GM23338 (cell line): ENCODE data around the gene WARS2. TPM values are rescaled to one million over a fixed set of nuclear protein-coding genes. Genes with fewer than 3 reads are reported as not detected.

ENCODE experiments used
- ATAC-seq: fragments of 200-7000 bp; cut with Tn5 transposase; 3 replicates; pipeline ENCODE4 v1.9.1; 2020
- DNase-seq: peaks from one replicate; pipeline ENCODE4 v3.0.0-alpha.2; 2015; ENCODE audit warnings: low spot score
- H2AFZ ChIP-seq: fragments of 200-600 bp; sonication (generic); 2 replicates; pipeline ENCODE4 v1.8.0; 2016; ENCODE audit warnings: antibody characterized with exemption, mild to moderate bottlenecking, moderate library complexity
- H3F3A ChIP-seq: fragments of 200-600 bp; sonication (generic); replicated peaks from 2 replicates; pipeline ENCODE4 v1.8.0; 2017; ENCODE audit warnings: antibody characterized with exemption, mixed run types, low read depth
- H3K27ac ChIP-seq: fragments of 200-600 bp; sonication (generic); 2 replicates; pipeline ENCODE4 v1.6.1; 2016; ENCODE audit warnings: low read depth
- H3K27me3 ChIP-seq: fragments of 200-600 bp; sonication (generic); 2 replicates; pipeline ENCODE4 v1.8.0; 2016; ENCODE audit warnings: mild to moderate bottlenecking, mixed run types, moderate library complexity; ENCODE audit not compliant: insufficient read depth
- H3K36me3 ChIP-seq: fragments of 200-600 bp; sonication (generic); 2 replicates; pipeline ENCODE4 v1.8.0; 2016; ENCODE audit warnings: mild to moderate bottlenecking; ENCODE audit not compliant: insufficient read depth
- H3K4me1 ChIP-seq: fragments of 200-600 bp; sonication (generic); 2 replicates; pipeline ENCODE4 v1.8.0; 2016; ENCODE audit warnings: mild to moderate bottlenecking, moderate library complexity; ENCODE audit not compliant: insufficient read depth
- H3K4me2 ChIP-seq: fragments of 200-600 bp; sonication (generic); 2 replicates; pipeline ENCODE4 v1.7.1; 2017; ENCODE audit warnings: mixed run types
- H3K4me3 ChIP-seq: fragments of 200-600 bp; sonication (generic); 2 replicates; pipeline ENCODE4 v1.6.1; 2016; ENCODE audit warnings: mixed run types
- H3K79me2 ChIP-seq: fragments of 200-600 bp; sonication (generic); replicated peaks from 2 replicates; pipeline ENCODE4 v1.8.0; 2017; ENCODE audit warnings: mild to moderate bottlenecking; ENCODE audit not compliant: insufficient read depth
- H3K9me2 ChIP-seq: fragments of 200-600 bp; sonication (generic); 2 replicates; pipeline ENCODE4 v1.8.0; 2017; ENCODE audit not compliant: insufficient read depth
- H4K20me1 ChIP-seq: fragments of 200-600 bp; sonication (generic); replicated peaks from 2 replicates; pipeline ENCODE4 v1.8.0; 2017; ENCODE audit warnings: mild to moderate bottlenecking; ENCODE audit not compliant: insufficient read depth
- H3K27ac Mint-ChIP-seq: 2 replicates; pipeline ENCODE4 v1.8.0; 2020; ENCODE audit warnings: inconsistent platforms, mild to moderate bottlenecking, moderate library complexity, mixed read lengths
- H3K27me3 Mint-ChIP-seq: 3 replicates; pipeline ENCODE4 v1.8.0; 2022; ENCODE audit warnings: low read depth, mild to moderate bottlenecking, moderate library complexity, mixed read lengths, inconsistent platforms; ENCODE audit not compliant: insufficient read depth, poor library complexity
- H3K36me3 Mint-ChIP-seq: 3 replicates; pipeline ENCODE4 v1.8.0; 2021; ENCODE audit warnings: low read depth, mild to moderate bottlenecking, inconsistent platforms, moderate library complexity, mixed read lengths
- H3K4me1 Mint-ChIP-seq: 3 replicates; pipeline ENCODE4 v1.8.0; 2020; ENCODE audit warnings: mild to moderate bottlenecking, inconsistent platforms, mixed read lengths
- H3K4me3 Mint-ChIP-seq: 3 replicates; pipeline ENCODE4 v1.8.0; 2021; ENCODE audit warnings: moderate library complexity, mild to moderate bottlenecking, inconsistent platforms, mixed read lengths
- H3K9me3 Mint-ChIP-seq: 3 replicates; pipeline ENCODE4 v1.8.0; 2020; ENCODE audit warnings: moderate library complexity, mild to moderate bottlenecking, inconsistent platforms, mixed read lengths
- CREB1 ChIP-seq: fragments of 250-450 bp; sonication (Bioruptor Pico); IDR thresholded peaks from 2 replicates; pipeline ENCODE4 v1.5.0; 2020; ENCODE audit warnings: low read depth, mild to moderate bottlenecking, moderate library complexity
- EZH2 ChIP-seq: fragments of 200-600 bp; sonication (generic); IDR thresholded peaks from one replicate; pipeline ENCODE4 v1.8.0; 2017; ENCODE audit warnings: antibody characterized with exemption, mild to moderate bottlenecking, low read depth; ENCODE audit not compliant: unreplicated experiment
- JUNB ChIP-seq: IDR thresholded peaks from one replicate; pipeline ENCODE4 v1.6.1; 2016; ENCODE audit warnings: antibody characterized with exemption; ENCODE audit not compliant: unreplicated experiment
- NANOG ChIP-seq: IDR thresholded peaks from 2 replicates; pipeline ENCODE4 v1.6.1; 2016; ENCODE audit warnings: antibody characterized with exemption, borderline replicate concordance
- POLR2AphosphoS5 ChIP-seq: IDR thresholded peaks from 2 replicates; pipeline ENCODE4 v1.6.1; 2016; ENCODE audit warnings: antibody characterized with exemption, low read depth
- STAT1 ChIP-seq: IDR thresholded peaks from one replicate; pipeline ENCODE4 v1.6.1; 2016; ENCODE audit warnings: antibody characterized with exemption; ENCODE audit not compliant: unreplicated experiment
- ZNF114 ChIP-seq: fragments of 250-450 bp; sonication (Bioruptor Pico); IDR thresholded peaks from 2 replicates; pipeline ENCODE4 v1.5.0; 2020; ENCODE audit warnings: mild to moderate bottlenecking, moderate library complexity
- ZNF331 ChIP-seq: fragments of 250-450 bp; sonication (Bioruptor Pico); IDR thresholded peaks from 2 replicates; pipeline ENCODE4 v1.5.0; 2020; ENCODE audit warnings: low read depth, mild to moderate bottlenecking, moderate library complexity
- polyA plus RNA-seq: library from polyadenylated mRNA; unstranded; fragments of >200 nt; fragmentation: Nextera tagmentation; extraction: Ambion mirVana; gene quantifications from 2 replicates; pipeline ENCODE4 v1.2.1, GENCODE V29; 2016
- total RNA-seq: library from RNA; depleted of rRNA; stranded (reverse); fragments of >200 nt; shearing (Covaris generic); gene quantifications from 2 replicates; pipeline ENCODE4 v1.2.3, GENCODE V29; 2014
- TF ChIP-seq, protein P1 (sequence below): IDR thresholded peaks from one replicate; pipeline ENCODE4 v1.6.1; 2018; ENCODE audit warnings: antibody characterized with exemption; ENCODE audit not compliant: unreplicated experiment
- TF ChIP-seq, protein P2 (sequence below), 2 experiments: fragments of 200-600 bp in 1 of 2; sonication (generic) in 1 of 2; conservative IDR thresholded peaks; 2 replicates each; pipeline versions ENCODE4 v1.5.1 to v1.6.1; 2016 to 2017; ENCODE audit warnings: antibody characterized with exemption in 2 of 2, low read depth in 2 of 2, mild to moderate bottlenecking in 2 of 2, moderate library complexity in 1 of 2
- TF ChIP-seq, protein P3 (sequence below): IDR thresholded peaks from 2 replicates; pipeline ENCODE4 v1.6.1; 2016; ENCODE audit warnings: antibody characterized with exemption

The WARS2 gene
- total and polyA plus RNA-seq, 2 experiments from 2014 or later: 6.4 to 12.6 TPM

DNA sequence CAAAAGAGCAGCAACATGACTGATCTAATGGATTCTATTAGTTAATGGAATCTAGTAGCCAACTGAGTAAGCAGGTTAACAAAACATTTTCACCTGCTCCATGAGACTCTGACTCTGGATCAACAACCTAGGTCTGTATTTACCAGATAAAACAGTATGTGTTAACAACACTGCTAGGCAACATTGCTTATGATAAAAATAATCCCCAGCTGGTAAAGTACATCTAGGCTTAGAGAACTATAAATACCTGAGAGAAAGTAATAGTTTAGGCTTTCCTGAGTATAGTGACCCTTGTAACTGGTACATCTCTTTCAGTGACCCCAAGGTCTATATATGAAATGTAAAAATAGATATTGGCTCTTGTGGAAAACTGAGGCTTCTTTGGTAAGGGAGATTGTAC lies 78.8 kb downstream of the WARS2 start (continued):
- TF ChIP-seq, protein P1, sequence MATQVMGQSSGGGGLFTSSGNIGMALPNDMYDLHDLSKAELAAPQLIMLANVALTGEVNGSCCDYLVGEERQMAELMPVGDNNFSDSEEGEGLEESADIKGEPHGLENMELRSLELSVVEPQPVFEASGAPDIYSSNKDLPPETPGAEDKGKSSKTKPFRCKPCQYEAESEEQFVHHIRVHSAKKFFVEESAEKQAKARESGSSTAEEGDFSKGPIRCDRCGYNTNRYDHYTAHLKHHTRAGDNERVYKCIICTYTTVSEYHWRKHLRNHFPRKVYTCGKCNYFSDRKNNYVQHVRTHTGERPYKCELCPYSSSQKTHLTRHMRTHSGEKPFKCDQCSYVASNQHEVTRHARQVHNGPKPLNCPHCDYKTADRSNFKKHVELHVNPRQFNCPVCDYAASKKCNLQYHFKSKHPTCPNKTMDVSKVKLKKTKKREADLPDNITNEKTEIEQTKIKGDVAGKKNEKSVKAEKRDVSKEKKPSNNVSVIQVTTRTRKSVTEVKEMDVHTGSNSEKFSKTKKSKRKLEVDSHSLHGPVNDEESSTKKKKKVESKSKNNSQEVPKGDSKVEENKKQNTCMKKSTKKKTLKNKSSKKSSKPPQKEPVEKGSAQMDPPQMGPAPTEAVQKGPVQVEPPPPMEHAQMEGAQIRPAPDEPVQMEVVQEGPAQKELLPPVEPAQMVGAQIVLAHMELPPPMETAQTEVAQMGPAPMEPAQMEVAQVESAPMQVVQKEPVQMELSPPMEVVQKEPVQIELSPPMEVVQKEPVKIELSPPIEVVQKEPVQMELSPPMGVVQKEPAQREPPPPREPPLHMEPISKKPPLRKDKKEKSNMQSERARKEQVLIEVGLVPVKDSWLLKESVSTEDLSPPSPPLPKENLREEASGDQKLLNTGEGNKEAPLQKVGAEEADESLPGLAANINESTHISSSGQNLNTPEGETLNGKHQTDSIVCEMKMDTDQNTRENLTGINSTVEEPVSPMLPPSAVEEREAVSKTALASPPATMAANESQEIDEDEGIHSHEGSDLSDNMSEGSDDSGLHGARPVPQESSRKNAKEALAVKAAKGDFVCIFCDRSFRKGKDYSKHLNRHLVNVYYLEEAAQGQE: no peak
- TF ChIP-seq, protein P2, sequence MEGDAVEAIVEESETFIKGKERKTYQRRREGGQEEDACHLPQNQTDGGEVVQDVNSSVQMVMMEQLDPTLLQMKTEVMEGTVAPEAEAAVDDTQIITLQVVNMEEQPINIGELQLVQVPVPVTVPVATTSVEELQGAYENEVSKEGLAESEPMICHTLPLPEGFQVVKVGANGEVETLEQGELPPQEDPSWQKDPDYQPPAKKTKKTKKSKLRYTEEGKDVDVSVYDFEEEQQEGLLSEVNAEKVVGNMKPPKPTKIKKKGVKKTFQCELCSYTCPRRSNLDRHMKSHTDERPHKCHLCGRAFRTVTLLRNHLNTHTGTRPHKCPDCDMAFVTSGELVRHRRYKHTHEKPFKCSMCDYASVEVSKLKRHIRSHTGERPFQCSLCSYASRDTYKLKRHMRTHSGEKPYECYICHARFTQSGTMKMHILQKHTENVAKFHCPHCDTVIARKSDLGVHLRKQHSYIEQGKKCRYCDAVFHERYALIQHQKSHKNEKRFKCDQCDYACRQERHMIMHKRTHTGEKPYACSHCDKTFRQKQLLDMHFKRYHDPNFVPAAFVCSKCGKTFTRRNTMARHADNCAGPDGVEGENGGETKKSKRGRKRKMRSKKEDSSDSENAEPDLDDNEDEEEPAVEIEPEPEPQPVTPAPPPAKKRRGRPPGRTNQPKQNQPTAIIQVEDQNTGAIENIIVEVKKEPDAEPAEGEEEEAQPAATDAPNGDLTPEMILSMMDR (conservative IDR thresholded peaks at IDR 0.05; ENCODE audit: low read depth in 2 of 2): no peak
- TF ChIP-seq STAT1 (no peak), NANOG (no peak), ZNF114 (no peak)
- TF ChIP-seq, protein P3, sequence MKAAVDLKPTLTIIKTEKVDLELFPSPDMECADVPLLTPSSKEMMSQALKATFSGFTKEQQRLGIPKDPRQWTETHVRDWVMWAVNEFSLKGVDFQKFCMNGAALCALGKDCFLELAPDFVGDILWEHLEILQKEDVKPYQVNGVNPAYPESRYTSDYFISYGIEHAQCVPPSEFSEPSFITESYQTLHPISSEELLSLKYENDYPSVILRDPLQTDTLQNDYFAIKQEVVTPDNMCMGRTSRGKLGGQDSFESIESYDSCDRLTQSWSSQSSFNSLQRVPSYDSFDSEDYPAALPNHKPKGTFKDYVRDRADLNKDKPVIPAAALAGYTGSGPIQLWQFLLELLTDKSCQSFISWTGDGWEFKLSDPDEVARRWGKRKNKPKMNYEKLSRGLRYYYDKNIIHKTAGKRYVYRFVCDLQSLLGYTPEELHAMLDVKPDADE: no peak

DNA sequence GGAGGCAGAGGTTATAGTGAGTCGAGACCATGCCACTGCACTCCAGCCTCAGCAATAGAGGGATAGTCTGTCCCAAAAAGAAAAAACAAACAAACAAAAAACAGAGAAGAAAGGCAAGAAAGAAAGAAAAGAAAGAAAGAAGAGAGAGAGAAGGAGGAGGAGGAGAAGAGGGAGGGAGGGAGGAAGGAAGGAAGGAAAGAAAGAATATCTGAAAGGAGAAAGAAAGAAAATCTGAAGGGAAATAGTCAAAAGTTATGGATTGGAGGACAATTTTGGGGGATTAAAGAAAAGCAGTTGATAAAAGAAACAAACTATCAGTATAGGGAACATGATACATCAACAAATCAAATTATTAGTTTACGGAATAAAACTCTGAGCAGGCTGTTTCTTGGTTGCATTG lies 84.9 kb downstream of the WARS2 start:
- peaks cover 6% of the 10 kb centered on the region for H3K27me3 Mint-ChIP-seq
- H3K4me3 ChIP-seq: no peak overlapping the region
- no peak overlapping the region for H3K4me3 Mint-ChIP-seq
- H3K27ac Mint-ChIP-seq: no peak overlapping the region
- no peaks in the 10 kb centered on the region for H3K36me3 ChIP-seq
- no peak overlapping the region for H2AFZ ChIP-seq
- no peaks in the 10 kb centered on the region for H3F3A ChIP-seq
- no peaks in the 10 kb centered on the region for H3K9me2 ChIP-seq
- H3K27me3 ChIP-seq: no peaks in the 10 kb centered on the region
- H3K79me2 ChIP-seq: no peaks in the 10 kb centered on the region
- H3K4me1 ChIP-seq: no peaks in the 10 kb centered on the region
- DNase-seq: no peak
- H4K20me1 ChIP-seq: no peaks in the 10 kb centered on the region
- no peaks in the 10 kb centered on the region for H3K36me3 Mint-ChIP-seq
- no peaks in the 10 kb centered on the region for H3K4me1 Mint-ChIP-seq
- no peaks in the 10 kb centered on the region for H3K9me3 Mint-ChIP-seq
- H3K27ac ChIP-seq: no peak overlapping the region
- ATAC-seq: no peak
- no peak overlapping the region for H3K4me2 ChIP-seq
- no peak for TF ChIP-seq ZNF114
- no peak for TF ChIP-seq EZH2
- TF ChIP-seq, protein P2 (conservative IDR thresholded peaks at IDR 0.05; ENCODE audit: low read depth in 2 of 2): no peak
- TF ChIP-seq POLR2AphosphoS5: no peak
- TF ChIP-seq, protein P3: no peak
- TF ChIP-seq JUNB: no peak
- no peak for TF ChIP-seq STAT1
- no peak for TF ChIP-seq ZNF331 (CRISPR knock-in tag)
- no peak for TF ChIP-seq CREB1 (CRISPR knock-in tag)
